ENCODE data around the gene POLR2F. TPM values are rescaled to one million over a fixed set of nuclear protein-coding genes. Genes with fewer than 3 reads are reported as not detected.
A peak's percentile ranks its signal among the peaks of the same experiment; 100 is the strongest.

POLR2F gene
- total RNA-seq, 2 donors from 2014 or later = 43.4 to 47.9 TPM

DNA sequence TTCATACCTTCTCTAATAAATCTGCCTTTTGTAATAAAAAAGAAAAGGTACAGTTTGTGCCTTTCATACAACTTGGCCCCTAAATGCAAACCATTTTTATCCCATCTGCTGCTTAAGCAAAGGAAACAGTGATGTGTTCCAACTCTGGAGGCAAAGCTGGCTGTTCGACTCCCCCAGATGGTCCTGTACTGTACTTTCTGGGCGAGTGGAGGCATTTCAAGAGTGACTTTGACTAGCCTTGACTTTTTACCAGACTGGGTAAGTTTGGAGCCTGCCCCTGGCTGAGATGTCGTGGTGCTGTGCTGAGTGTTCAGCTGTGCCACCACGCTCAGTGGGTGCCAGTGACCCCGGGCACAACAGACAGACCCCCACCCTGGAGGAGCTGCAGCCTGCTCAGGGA, 37.2 kb upstream of the POLR2F start:
- Mint-ChIP-seq H3K27ac (no peak overlapping the region), H3K4me1 (ENCODE audit: low read depth) (peaks cover 16% of the 10 kb centered on the region), H3K36me3 (ENCODE audit: insufficient read depth in 2 of 2) (no peaks in the 10 kb centered on the region), H3K9me3 (no peaks in the 10 kb centered on the region), H3K4me3 (no peak overlapping the region), H3K27me3 (ENCODE audit: low read depth) (no peaks in the 10 kb centered on the region)
- DNase-seq (no peak), ATAC-seq (replicated peaks in 1 of 2) (no peak)

DNA sequence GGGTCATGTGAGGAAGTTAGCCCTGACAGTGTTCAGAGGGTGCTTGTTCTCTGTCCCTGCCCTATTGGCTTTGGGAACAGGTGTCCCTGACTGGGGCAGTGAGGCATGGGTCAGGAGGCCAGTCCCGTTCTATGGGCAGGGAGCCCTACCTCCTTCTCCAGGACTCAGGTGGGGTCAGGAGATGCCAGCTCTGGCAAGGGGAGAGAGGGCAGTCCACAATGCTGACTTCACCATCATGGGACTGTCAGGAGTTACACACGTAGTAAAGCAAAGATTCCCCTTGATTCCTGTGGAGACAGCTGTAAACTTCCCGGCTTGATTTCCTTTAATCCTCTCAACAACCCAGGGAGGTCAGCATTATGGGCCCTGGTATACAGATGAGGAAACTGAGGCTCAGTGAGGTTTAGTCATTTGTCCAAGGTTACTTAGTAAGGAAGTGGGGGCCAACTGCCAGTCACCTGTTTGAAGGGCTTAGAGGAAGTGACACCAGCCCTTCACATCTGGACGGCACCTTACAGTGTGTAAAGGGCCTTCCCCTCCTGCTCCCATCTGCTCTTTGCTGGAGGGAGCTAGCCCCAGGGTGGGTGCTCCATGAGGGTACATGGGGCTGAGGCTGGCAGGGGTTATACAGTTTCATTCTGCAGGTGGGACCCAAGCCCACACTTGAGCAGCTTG, 35.5 kb upstream of the POLR2F start:
- Mint-ChIP-seq H3K27me3 (ENCODE audit: low read depth) (no peaks in the 10 kb centered on the region), H3K9me3 (no peaks in the 10 kb centered on the region), H3K36me3 (ENCODE audit: insufficient read depth in 2 of 2) (no peaks in the 10 kb centered on the region), H3K4me1 (ENCODE audit: low read depth) (peaks cover 6% of the 10 kb centered on the region), H3K27ac (no peak overlapping the region), H3K4me3 (no peak overlapping the region)
- no peak for ATAC-seq (replicated peaks in 1 of 2)
- no peak for DNase-seq

DNA sequence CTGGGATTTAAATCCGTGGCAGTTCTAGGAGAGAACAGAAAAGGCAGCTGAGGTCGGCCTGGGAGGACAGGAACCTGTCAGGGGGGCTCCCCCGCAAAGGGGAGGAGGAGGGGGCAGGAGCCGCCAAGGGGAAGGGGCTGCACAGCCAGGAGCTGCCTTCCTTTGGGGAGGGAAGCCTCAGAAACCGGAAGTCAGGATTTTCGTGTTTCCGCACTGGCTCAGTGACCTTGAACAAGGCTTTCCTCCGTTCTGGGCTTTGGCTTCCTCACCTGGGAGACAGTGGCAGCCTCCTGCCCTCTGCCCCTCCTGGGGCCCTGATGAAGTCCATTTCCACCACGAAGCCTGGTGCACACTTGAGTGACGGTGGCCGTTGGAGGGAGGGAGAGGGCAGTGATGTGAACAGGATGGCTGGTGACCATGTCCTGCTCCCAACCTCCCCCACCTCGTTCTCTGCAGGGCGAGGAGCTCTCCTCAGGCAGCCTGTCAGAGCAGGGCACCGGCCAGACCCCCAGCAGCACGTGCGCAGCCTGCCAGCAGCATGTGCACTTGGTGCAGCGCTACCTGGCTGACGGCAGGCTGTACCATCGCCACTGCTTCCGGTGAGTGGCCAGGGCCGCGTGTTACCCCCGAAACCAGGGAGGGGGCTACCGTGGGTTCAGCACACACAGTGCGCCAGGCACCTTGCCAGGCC, 34.8 kb upstream of the POLR2F start:
- Mint-ChIP-seq H3K4me1 (ENCODE audit: low read depth) (peaks cover 6% of the 10 kb centered on the region), H3K9me3 (no peaks in the 10 kb centered on the region), H3K27me3 (ENCODE audit: low read depth) (no peaks in the 10 kb centered on the region), H3K27ac (no peak overlapping the region), H3K36me3 (ENCODE audit: insufficient read depth in 2 of 2) (peaks cover 0 to 2% of the 10 kb centered on the region in 2 donors), H3K4me3 (no peak overlapping the region)
- ATAC-seq (replicated peaks in 1 of 2) (no peak), DNase-seq (no peak)

- DNase-seq = no peak
Measured at GRCh38 chr22:37920126-37920525, 33.4 kb upstream of the POLR2F start.

GRCh38 chr22:37922191-37922590, 31.3 kb upstream of the POLR2F start:
- ATAC-seq (replicated peaks in 1 of 2) (no peak), DNase-seq (no peak)
- no peaks in the 10 kb centered on the region for H3K9me3 Mint-ChIP-seq
- peaks cover 6% of the 10 kb centered on the region for H3K4me1 Mint-ChIP-seq (ENCODE audit: low read depth)
- H3K36me3 Mint-ChIP-seq (ENCODE audit: insufficient read depth in 2 of 2) = peaks cover 0 to 2% of the 10 kb centered on the region in 2 donors
- H3K27me3 Mint-ChIP-seq (ENCODE audit: low read depth) = no peaks in the 10 kb centered on the region
- no peak overlapping the region for H3K4me3 Mint-ChIP-seq
- no peak overlapping the region for H3K27ac Mint-ChIP-seq

More at GRCh38 chr22:37920126-37920525, 33.4 kb upstream of the POLR2F start:
- ATAC-seq (replicated peaks in 1 of 2) = no peak
- H3K4me3 Mint-ChIP-seq = peak overlapping the region; percentile 54 to 65
- peaks cover 6% of the 10 kb centered on the region for H3K4me1 Mint-ChIP-seq (ENCODE audit: low read depth)
- H3K27me3 Mint-ChIP-seq (ENCODE audit: low read depth) = no peaks in the 10 kb centered on the region
- peaks cover 0 to 2% of the 10 kb centered on the region in 2 donors for H3K36me3 Mint-ChIP-seq (ENCODE audit: insufficient read depth in 2 of 2)
- H3K9me3 Mint-ChIP-seq = no peaks in the 10 kb centered on the region
- H3K27ac Mint-ChIP-seq = peak overlapping the region; percentile 95

DNA sequence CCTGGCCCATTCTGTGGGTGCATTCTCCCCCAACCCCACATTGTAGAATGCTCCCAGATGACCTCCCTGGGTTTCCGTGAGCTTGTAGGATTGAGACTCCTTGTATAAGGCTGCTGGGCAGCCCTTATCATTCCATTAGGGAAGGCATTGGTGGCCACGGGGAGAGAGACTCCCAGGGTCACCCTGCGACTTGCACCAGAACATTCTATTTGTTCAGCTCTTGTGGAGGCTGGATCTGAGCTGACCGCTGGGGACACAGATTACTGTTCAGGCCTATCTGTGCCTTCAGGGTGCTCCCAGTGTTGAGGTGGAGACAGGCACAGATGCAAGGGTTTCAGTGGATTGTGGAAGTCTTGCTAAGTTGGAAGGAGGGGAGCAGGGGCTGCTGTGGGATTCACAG, 29.6 kb upstream of the POLR2F start:
- H3K36me3 Mint-ChIP-seq (ENCODE audit: insufficient read depth in 2 of 2) = peaks cover 0 to 2% of the 10 kb centered on the region in 2 donors

DNA sequence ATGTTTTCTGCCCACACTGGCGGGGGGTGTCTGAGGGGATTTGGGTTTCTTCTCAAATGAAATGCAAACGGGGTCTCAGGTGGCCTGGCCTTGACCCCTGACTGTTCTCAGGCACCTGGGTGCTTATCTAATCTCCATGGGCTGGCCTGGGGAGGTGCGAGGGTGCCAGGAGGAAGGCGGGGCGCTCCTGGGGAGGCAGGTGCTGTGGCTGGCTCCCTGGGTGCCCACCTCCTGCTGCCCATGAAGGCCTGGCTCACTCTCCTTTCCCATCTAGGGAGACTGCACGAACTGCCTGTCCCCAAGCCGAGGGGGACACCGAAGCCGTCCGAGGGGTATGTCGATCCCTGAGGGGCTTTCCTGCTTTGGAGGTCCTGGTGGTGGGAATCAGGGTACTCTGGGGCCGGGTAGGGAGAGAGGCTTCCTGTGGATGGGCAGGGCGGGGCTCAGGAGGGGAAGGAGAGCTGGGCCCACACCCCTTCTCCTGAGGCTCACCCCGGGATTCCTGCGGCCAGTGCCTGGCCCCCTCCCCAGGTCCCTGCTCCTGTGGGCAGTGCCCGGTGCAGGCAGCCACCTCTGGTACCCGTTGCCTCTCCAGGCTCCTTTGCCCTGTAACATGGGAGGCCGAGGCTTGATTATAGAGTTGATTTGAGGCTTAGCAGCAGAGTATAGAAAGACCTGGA, 29.0 kb upstream of the POLR2F start:
- Mint-ChIP-seq H3K27ac (no peak overlapping the region), H3K4me1 (ENCODE audit: low read depth) (peaks cover 6% of the 10 kb centered on the region), H3K36me3 (ENCODE audit: insufficient read depth in 2 of 2) (peaks cover 0 to 2% of the 10 kb centered on the region in 2 donors), H3K4me3 (no peak overlapping the region), H3K9me3 (no peaks in the 10 kb centered on the region), H3K27me3 (ENCODE audit: low read depth) (no peaks in the 10 kb centered on the region)
- DNase-seq (no peak), ATAC-seq (replicated peaks in 1 of 2) (no peak)

More for the DNA sequence above, 29.6 kb upstream of the POLR2F start:
- Mint-ChIP-seq H3K4me3 (no peak overlapping the region), H3K27ac (no peak overlapping the region), H3K4me1 (ENCODE audit: low read depth) (peaks cover 6% of the 10 kb centered on the region), H3K9me3 (no peaks in the 10 kb centered on the region), H3K27me3 (ENCODE audit: low read depth) (no peaks in the 10 kb centered on the region)
- ATAC-seq (replicated peaks in 1 of 2) (no peak), DNase-seq (no peak)

GRCh38 chr22:37925330-37925729, 28.2 kb upstream of the POLR2F start:
- H3K27me3 Mint-ChIP-seq (ENCODE audit: low read depth) = no peaks in the 10 kb centered on the region
- ATAC-seq (replicated peaks in 1 of 2) (no peak), DNase-seq (no peak)
- H3K27ac Mint-ChIP-seq = no peak overlapping the region
- H3K4me3 Mint-ChIP-seq = no peak overlapping the region
- peaks cover under 1% of the 10 kb centered on the region for H3K4me1 Mint-ChIP-seq (ENCODE audit: low read depth)
- peaks cover 0 to 2% of the 10 kb centered on the region in 2 donors for H3K36me3 Mint-ChIP-seq (ENCODE audit: insufficient read depth in 2 of 2)
- H3K9me3 Mint-ChIP-seq = no peaks in the 10 kb centered on the region

- ATAC-seq (replicated peaks in 1 of 2) (no peak), DNase-seq (no peak)
- no peaks in the 10 kb centered on the region for H3K27me3 Mint-ChIP-seq (ENCODE audit: low read depth)
- H3K9me3 Mint-ChIP-seq = no peaks in the 10 kb centered on the region
- H3K27ac Mint-ChIP-seq = no peak overlapping the region
- no peaks in the 10 kb centered on the region for H3K4me1 Mint-ChIP-seq (ENCODE audit: low read depth)
- H3K4me3 Mint-ChIP-seq = no peak overlapping the region
- peaks cover 0 to 2% of the 10 kb centered on the region in 2 donors for H3K36me3 Mint-ChIP-seq (ENCODE audit: insufficient read depth in 2 of 2)
Measured at GRCh38 chr22:37925767-37926166, 27.7 kb upstream of the POLR2F start.

GRCh38 chr22:37926358-37926757, 27.1 kb upstream of the POLR2F start:
- DNase-seq (no peak), ATAC-seq (replicated peaks in 1 of 2) (no peak)
- Mint-ChIP-seq H3K9me3 (no peaks in the 10 kb centered on the region), H3K36me3 (ENCODE audit: insufficient read depth in 2 of 2) (peaks cover 0 to 2% of the 10 kb centered on the region in 2 donors), H3K27me3 (ENCODE audit: low read depth) (no peaks in the 10 kb centered on the region), H3K4me3 (no peak overlapping the region), H3K27ac (no peak overlapping the region), H3K4me1 (ENCODE audit: low read depth) (no peaks in the 10 kb centered on the region)

DNA sequence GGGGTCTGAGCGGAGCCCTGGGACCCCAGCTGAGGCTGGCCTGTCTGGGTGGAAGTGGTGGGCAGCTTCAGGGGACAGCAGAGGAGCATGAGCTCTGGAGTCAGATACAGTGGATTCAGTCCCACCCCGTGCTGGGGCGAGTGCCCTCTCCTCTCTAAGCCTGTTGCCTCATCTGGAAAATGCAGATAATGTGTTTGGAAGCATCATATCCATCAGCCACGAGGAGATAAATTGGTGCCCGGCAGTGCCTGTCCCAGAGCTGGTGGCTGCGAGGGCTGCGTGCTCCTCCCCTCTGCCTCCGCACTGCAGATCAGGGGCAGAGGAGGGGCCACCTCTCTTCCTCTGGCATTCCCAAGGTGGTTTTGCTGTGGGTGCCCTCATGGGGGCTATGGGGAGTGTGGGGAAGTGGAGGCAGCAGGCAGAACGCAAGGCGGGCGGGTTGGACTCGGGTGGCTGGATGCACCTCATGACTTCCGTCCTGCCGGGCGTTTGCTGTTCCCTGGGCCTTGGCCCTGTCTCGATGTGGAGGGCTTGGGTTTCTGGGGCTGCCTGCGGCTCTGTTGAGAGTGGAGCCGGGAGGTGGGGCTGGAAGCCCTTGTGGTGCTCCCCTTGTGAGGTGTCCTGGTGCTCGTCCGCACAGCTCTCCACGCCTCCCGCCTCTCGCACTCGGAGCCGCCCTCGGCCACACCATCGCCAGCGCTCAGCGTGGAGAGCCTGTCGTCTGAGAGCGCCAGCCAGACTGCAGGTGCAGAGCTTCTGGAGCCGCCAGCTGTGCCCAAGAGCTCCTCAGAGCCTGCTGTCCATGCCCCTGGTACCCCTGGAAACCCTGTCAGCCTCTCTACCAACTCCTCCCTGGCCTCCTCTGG, 26.5 kb upstream of the POLR2F start:
- no peak for ATAC-seq (replicated peaks in 1 of 2)

GRCh38 chr22:37927637-37927936, 25.9 kb upstream of the POLR2F start:
- Mint-ChIP-seq H3K27me3 (ENCODE audit: low read depth) (no peaks in the 10 kb centered on the region), H3K9me3 (no peaks in the 10 kb centered on the region), H3K27ac (no peak overlapping the region), H3K4me1 (ENCODE audit: low read depth) (no peaks in the 10 kb centered on the region), H3K36me3 (ENCODE audit: insufficient read depth in 2 of 2) (peaks cover 0 to 2% of the 10 kb centered on the region in 2 donors), H3K4me3 (no peak overlapping the region)
- no peak for ATAC-seq (replicated peaks in 1 of 2)
- DNase-seq = no peak

More for the DNA sequence above, 26.5 kb upstream of the POLR2F start:
- DNase-seq = no peak
- no peaks in the 10 kb centered on the region for H3K9me3 Mint-ChIP-seq
- H3K4me3 Mint-ChIP-seq = no peak overlapping the region
- H3K36me3 Mint-ChIP-seq (ENCODE audit: insufficient read depth in 2 of 2) = peaks cover 0 to 2% of the 10 kb centered on the region in 2 donors
- no peaks in the 10 kb centered on the region for H3K4me1 Mint-ChIP-seq (ENCODE audit: low read depth)
- no peak overlapping the region for H3K27ac Mint-ChIP-seq
- H3K27me3 Mint-ChIP-seq (ENCODE audit: low read depth) = no peaks in the 10 kb centered on the region

- Mint-ChIP-seq H3K4me3 (no peak overlapping the region), H3K4me1 (ENCODE audit: low read depth) (peaks cover 11% of the 10 kb centered on the region), H3K36me3 (ENCODE audit: insufficient read depth in 2 of 2) (no peaks in the 10 kb centered on the region), H3K27ac (no peak overlapping the region), H3K27me3 (ENCODE audit: low read depth) (no peaks in the 10 kb centered on the region), H3K9me3 (no peaks in the 10 kb centered on the region)
- no peak for ATAC-seq (replicated peaks in 1 of 2)
- DNase-seq = no peak
Measured at GRCh38 chr22:37929390-37929789, 24.1 kb upstream of the POLR2F start.
